Neural progenitor cell (in vitro differentiated cells): ENCODE measurements around the gene LRRC58.

Source experiments
- CTCF ChIP-seq: fragments of 200-600 bp; sonication (generic); IDR thresholded peaks from 2 replicates; pipeline ENCODE4 v1.5.1; 2017; ENCODE audit warnings: antibody characterized with exemption, mild to moderate bottlenecking
- EZH2 ChIP-seq: fragments of 200-600 bp; sonication (generic); IDR thresholded peaks from 2 replicates; pipeline ENCODE4 v1.6.1; 2017; ENCODE audit warnings: antibody characterized with exemption, mild to moderate bottlenecking, moderate library complexity
- EZH2phosphoT487 ChIP-seq: fragments of 200-600 bp; sonication (generic); IDR thresholded peaks from 2 replicates; pipeline ENCODE4 v1.6.1; 2017; ENCODE audit warnings: antibody characterized with exemption

GRCh38 chr3:120331076-120331475 is 18.1 kb downstream of the LRRC58 start:
- no peak for TF ChIP-seq CTCF
- no peak for TF ChIP-seq EZH2phosphoT487
- TF ChIP-seq EZH2, result no peak
